Skeletal muscle satellite cell (primary cell): ENCODE results near the gene SPSB1.

Experiments used
- H3K27me3 ChIP-seq: 2 replicates; pipeline ENCODE4 v1.7.0; 2013; ENCODE audit warnings: low read length; ENCODE audit not compliant: control insufficient read depth, insufficient read depth
- H3K36me3 ChIP-seq: 2 replicates; pipeline ENCODE4 v1.7.0; 2013; ENCODE audit warnings: mild to moderate bottlenecking, control low read depth, low read length; ENCODE audit not compliant: insufficient read depth
- H3K4me1 ChIP-seq: 2 replicates; pipeline ENCODE4 v1.7.0; 2013; ENCODE audit warnings: low read length; ENCODE audit not compliant: control insufficient read depth, insufficient read depth
- H3K4me2 ChIP-seq: 2 replicates; pipeline ENCODE4 v1.7.0; 2013; ENCODE audit warnings: mild to moderate bottlenecking, low read length
- H3K4me3 ChIP-seq: 2 replicates; pipeline ENCODE4 v1.7.0; 2013; ENCODE audit warnings: low read length
- H3K9ac ChIP-seq: 2 replicates; pipeline ENCODE4 v1.7.0; 2013; ENCODE audit warnings: mild to moderate bottlenecking, low read depth, low read length, moderate library complexity
- H3K9me3 ChIP-seq: replicated peaks from 2 replicates; pipeline ENCODE4 v1.7.0; 2013; ENCODE audit warnings: mild to moderate bottlenecking, control low read depth, low read length

The SPSB1 gene

GRCh38 chr1:9397997-9398526 is 105.4 kb downstream of the SPSB1 start:
- Histone ChIP-seq H3K4me2 (peak overlapping the region; percentile 22), H3K4me3 (no peak overlapping the region), H3K36me3 (no peaks in the 10 kb centered on the region)

GRCh38 chr1:9399510-9400424 is 107.1 kb downstream of the SPSB1 start:
- Histone ChIP-seq H3K4me3 (peak overlapping the region; percentile 36), H3K36me3 (no peaks in the 10 kb centered on the region), H3K9ac (peak overlapping the region; percentile 32), H3K27me3 (no peaks in the 10 kb centered on the region), H3K4me1 (peaks cover 40% of the 10 kb centered on the region), H3K9me3 (no peaks in the 10 kb centered on the region), H3K4me2 (peak overlapping the region; percentile 44)

More at GRCh38 chr1:9397997-9398526, 105.4 kb downstream of the SPSB1 start:
- peak overlapping the region; percentile 7 for H3K9ac ChIP-seq
- peaks cover 40% of the 10 kb centered on the region for H3K4me1 ChIP-seq
- peaks cover 7% of the 10 kb centered on the region for H3K27me3 ChIP-seq
- H3K9me3 ChIP-seq = no peaks in the 10 kb centered on the region

GRCh38 chr1:9400425-9401079 is 107.9 kb downstream of the SPSB1 start:
- Histone ChIP-seq H3K9me3 (no peaks in the 10 kb centered on the region), H3K4me1 (peaks cover 40% of the 10 kb centered on the region), H3K9ac (peak overlapping the region; percentile 8), H3K4me2 (peak overlapping the region; percentile 44), H3K27me3 (no peaks in the 10 kb centered on the region), H3K4me3 (peak overlapping the region; percentile 9), H3K36me3 (no peaks in the 10 kb centered on the region)

- H3K9ac ChIP-seq = no peak overlapping the region
- peak overlapping the region; percentile 44 for H3K4me2 ChIP-seq
- H3K27me3 ChIP-seq = no peaks in the 10 kb centered on the region
- H3K36me3 ChIP-seq = no peaks in the 10 kb centered on the region
- H3K9me3 ChIP-seq = no peaks in the 10 kb centered on the region
- peaks cover 40% of the 10 kb centered on the region for H3K4me1 ChIP-seq
- H3K4me3 ChIP-seq = no peak overlapping the region
Observed at GRCh38 chr1:9401080-9401453, 108.4 kb downstream of the SPSB1 start.

- Histone ChIP-seq H3K4me1 (peaks cover 40% of the 10 kb centered on the region), H3K36me3 (no peaks in the 10 kb centered on the region), H3K27me3 (no peaks in the 10 kb centered on the region), H3K4me2 (peak overlapping the region; percentile 13), H3K9me3 (no peaks in the 10 kb centered on the region), H3K4me3 (no peak overlapping the region), H3K9ac (no peak overlapping the region)
Observed at GRCh38 chr1:9402256-9402616, 109.5 kb downstream of the SPSB1 start.

GRCh38 chr1:9402717-9403225 is 110.1 kb downstream of the SPSB1 start:
- peaks cover 38% of the 10 kb centered on the region for H3K4me1 ChIP-seq
- no peak overlapping the region for H3K9ac ChIP-seq
- H3K36me3 ChIP-seq = no peaks in the 10 kb centered on the region
- H3K4me3 ChIP-seq = no peak overlapping the region
- no peaks in the 10 kb centered on the region for H3K9me3 ChIP-seq
- no peak overlapping the region for H3K4me2 ChIP-seq
- no peaks in the 10 kb centered on the region for H3K27me3 ChIP-seq

GRCh38 chr1:9404117-9404914 is 111.6 kb downstream of the SPSB1 start:
- no peaks in the 10 kb centered on the region for H3K9me3 ChIP-seq
- H3K9ac ChIP-seq = no peak overlapping the region
- no peak overlapping the region for H3K4me3 ChIP-seq
- peaks cover 28% of the 10 kb centered on the region for H3K4me1 ChIP-seq
- no peaks in the 10 kb centered on the region for H3K36me3 ChIP-seq
- no peaks in the 10 kb centered on the region for H3K27me3 ChIP-seq
- no peak overlapping the region for H3K4me2 ChIP-seq

GRCh38 chr1:9406111-9406510 is 113.4 kb downstream of the SPSB1 start:
- peaks cover 10% of the 10 kb centered on the region for H3K4me1 ChIP-seq
- H3K36me3 ChIP-seq = no peaks in the 10 kb centered on the region
- H3K4me3 ChIP-seq = no peak overlapping the region
- H3K27me3 ChIP-seq = no peaks in the 10 kb centered on the region
- H3K9me3 ChIP-seq = no peaks in the 10 kb centered on the region
- H3K9ac ChIP-seq = no peak overlapping the region
- no peak overlapping the region for H3K4me2 ChIP-seq

- Histone ChIP-seq H3K9ac (no peak overlapping the region), H3K4me3 (no peak overlapping the region), H3K36me3 (no peaks in the 10 kb centered on the region), H3K4me1 (peaks cover 16% of the 10 kb centered on the region), H3K9me3 (no peaks in the 10 kb centered on the region), H3K4me2 (no peak overlapping the region), H3K27me3 (no peaks in the 10 kb centered on the region)
Observed at GRCh38 chr1:9410737-9411297, 118.1 kb downstream of the SPSB1 start.

GRCh38 chr1:9413071-9413876 is 120.6 kb downstream of the SPSB1 start:
- H3K27me3 ChIP-seq = peaks cover 2% of the 10 kb centered on the region
- peak overlapping the region; percentile 17 for H3K9ac ChIP-seq
- peaks cover 16% of the 10 kb centered on the region for H3K4me1 ChIP-seq
- no peak overlapping the region for H3K4me3 ChIP-seq
- H3K9me3 ChIP-seq = no peaks in the 10 kb centered on the region
- no peaks in the 10 kb centered on the region for H3K36me3 ChIP-seq
- peak overlapping the region; percentile 37 for H3K4me2 ChIP-seq
